Gastroesophageal sphincter (tissue), 4 donors: ENCODE measurements around the gene CCSER1. TPM values are rescaled to one million over a fixed set of nuclear protein-coding genes. Genes with fewer than 3 reads are reported as not detected.

Experiments used
- ATAC-seq: fragments of 150-250 bp; one replicate; pipeline ENCODE4 v1.9.1; 2016; ENCODE audit warnings: mild to moderate bottlenecking, moderate library complexity
- H3K27ac ChIP-seq, 4 donors: fragments of 200-600 bp; sonication (generic) in 3 of 4; 1 replicate in 3 of 4; 2 replicates in 1 of 4; pipeline ENCODE4 v1.5.1; 2016 to 2019
- H3K27me3 ChIP-seq: fragments of 200-600 bp; sonication (generic); one replicate; pipeline ENCODE4 v1.5.1; 2019
- H3K36me3 ChIP-seq, 2 donors: fragments of 200-600 bp; sonication (generic); one replicate each; pipeline ENCODE4 v1.5.1; 2019; ENCODE audit warnings: control low read depth in 1 of 2
- H3K4me1 ChIP-seq, 3 donors: fragments of 200-600 bp; sonication (generic); 1 replicate in 2 of 3; 2 replicates in 1 of 3; pipeline ENCODE4 v1.5.1; 2016 to 2019; ENCODE audit warnings: control low read depth in 2 of 3
- H3K4me3 ChIP-seq, 2 donors: fragments of 200-600 bp; sonication (generic); one replicate each; pipeline ENCODE4 v1.5.1; 2019; ENCODE audit warnings: mild to moderate bottlenecking in 1 of 2, moderate library complexity in 1 of 2
- H3K9me3 ChIP-seq, 3 donors: fragments of 200-600 bp; sonication (generic); one replicate each; pipeline ENCODE4 v1.5.1; 2017 to 2019; ENCODE audit warnings: control low read depth in 2 of 3
- CTCF ChIP-seq, 4 experiments: fragments of 200-600 bp in 2 of 4; fragments of 450-650 bp in 2 of 4; sonication (generic) in 1 of 4; IDR thresholded peaks; one replicate each; pipeline ENCODE4 v1.5.1; 2017 to 2019; ENCODE audit warnings: antibody characterized with exemption in 4 of 4, mild to moderate bottlenecking in 2 of 4, moderate library complexity in 2 of 4
- EP300 ChIP-seq: sonication (generic); formaldehyde crosslinking; IDR thresholded peaks from one replicate; pipeline ENCODE4 v1.6.1; 2017; ENCODE audit warnings: antibody characterized with exemption, mild to moderate bottlenecking
- POLR2A ChIP-seq, 2 donors: fragments of 450-650 bp; IDR thresholded peaks; one replicate each; pipeline ENCODE4 v1.6.1; 2017; ENCODE audit warnings: antibody characterized with exemption in 2 of 2, mild to moderate bottlenecking in 2 of 2, moderate library complexity in 1 of 2
- POLR2AphosphoS5 ChIP-seq: sonication (generic); formaldehyde crosslinking; IDR thresholded peaks from one replicate; pipeline ENCODE4 v1.6.1; 2017; ENCODE audit warnings: antibody characterized with exemption
- WGBS, 2 donors: methylation state at CpG; one replicate each; pipeline ENCODE4 v1.1.5; 2018; ENCODE audit warnings: low coverage in 1 of 2; 5-methylcytosine and 5-hydroxymethylcytosine counted together
- total RNA-seq, 4 donors: library from RNA; depleted of rRNA; stranded (reverse); fragments of >200 nt; gene quantifications; one replicate each; pipeline ENCODE4 v1.1.0, GENCODE V29; 2016

The CCSER1 gene
- total RNA-seq, 4 donors from 2014 or later = 2.4 to 9.3 (median 4.6) TPM

GRCh38 chr4:90946945-90947344, 819.8 kb downstream of the CCSER1 start:
- 76 to 91% methylated on average over 3 of the region's 3 CpGs for WGBS, 2 donors
- no peaks in the 10 kb centered on the region for H3K9me3 ChIP-seq
- no peak overlapping the region for H3K27ac ChIP-seq
- ATAC-seq = no peak
- H3K4me1 ChIP-seq = no peaks in the 10 kb centered on the region
- no peaks in the 10 kb centered on the region for H3K36me3 ChIP-seq
- no peaks in the 10 kb centered on the region for H3K27me3 ChIP-seq
- TF ChIP-seq EP300 (no peak), POLR2AphosphoS5 (no peak), POLR2A (IDR thresholded peaks at IDR 0.05) (no peak), CTCF (IDR thresholded peaks at IDR 0.05) (no peak)
- no peak overlapping the region for H3K4me3 ChIP-seq

GRCh38 chr4:90950385-90950841, 823.2 kb downstream of the CCSER1 start:
- no peaks in the 10 kb centered on the region for H3K4me1 ChIP-seq
- WGBS, 2 donors = 46 to 56% methylated on average over 7 of the region's 7 CpGs
- no peaks in the 10 kb centered on the region for H3K27me3 ChIP-seq
- ATAC-seq = no peak
- TF ChIP-seq POLR2A (IDR thresholded peaks at IDR 0.05) (no peak), CTCF (IDR thresholded peaks at IDR 0.05) (no peak)
- no peaks in the 10 kb centered on the region for H3K36me3 ChIP-seq
- no peak overlapping the region for H3K27ac ChIP-seq
- no peaks in the 10 kb centered on the region for H3K9me3 ChIP-seq
- H3K4me3 ChIP-seq = no peak overlapping the region

- 53 to 55% methylated on average over 2 of the region's 2 CpGs for WGBS, 2 donors
- H3K27me3 ChIP-seq = no peaks in the 10 kb centered on the region
- no peak overlapping the region for H3K4me3 ChIP-seq
- H3K36me3 ChIP-seq = no peaks in the 10 kb centered on the region
- H3K9me3 ChIP-seq = no peaks in the 10 kb centered on the region
- H3K4me1 ChIP-seq = no peaks in the 10 kb centered on the region
- ATAC-seq = no peak
- TF ChIP-seq POLR2A (IDR thresholded peaks at IDR 0.05) (no peak), CTCF (IDR thresholded peaks at IDR 0.05) (no peak), EP300 (no peak), POLR2AphosphoS5 (no peak)
- no peak overlapping the region for H3K27ac ChIP-seq
Observed at GRCh38 chr4:90951037-90951436, 823.8 kb downstream of the CCSER1 start.

GRCh38 chr4:90958256-90958895, 831.2 kb downstream of the CCSER1 start:
- no peaks in the 10 kb centered on the region for H3K36me3 ChIP-seq
- no peak overlapping the region for H3K27ac ChIP-seq
- 23% methylated on average over 3 of the region's 3 CpGs; no CpG with 5 or more reads in 1 of the 2 donors for WGBS, 2 donors
- ATAC-seq = no peak
- H3K4me3 ChIP-seq = no peak overlapping the region
- no peaks in the 10 kb centered on the region for H3K27me3 ChIP-seq
- TF ChIP-seq EP300 (no peak), CTCF (IDR thresholded peaks at IDR 0.05) (no peak), POLR2A (IDR thresholded peaks at IDR 0.05) (no peak), POLR2AphosphoS5 (no peak)
- H3K9me3 ChIP-seq = no peaks in the 10 kb centered on the region
- no peaks in the 10 kb centered on the region for H3K4me1 ChIP-seq

GRCh38 chr4:90960433-90960832, 833.2 kb downstream of the CCSER1 start:
- TF ChIP-seq EP300 (no peak), POLR2A (IDR thresholded peaks at IDR 0.05) (no peak), POLR2AphosphoS5 (no peak), CTCF (IDR thresholded peaks at IDR 0.05) (no peak)
- H3K27ac ChIP-seq = no peak overlapping the region
- no peak overlapping the region for H3K4me3 ChIP-seq
- no peaks in the 10 kb centered on the region for H3K36me3 ChIP-seq
- no peaks in the 10 kb centered on the region for H3K4me1 ChIP-seq
- no peak for ATAC-seq
- no peaks in the 10 kb centered on the region for H3K27me3 ChIP-seq
- H3K9me3 ChIP-seq = no peaks in the 10 kb centered on the region
- WGBS, 2 donors = 87 to 93% methylated on average over 3 of the region's 3 CpGs
